KOPT-K1 (cell line): ENCODE results near the gene SKAP1.
"Not testable (repeated sequence)": the region's sequence is repeated elsewhere in the genome, so short reads cannot be mapped to it uniquely, and the experiment has no call there.

Experiments
- H3K27ac ChIP-seq: fragments of 200-600 bp; sonication (generic); 2 replicates; pipeline ENCODE4 v1.5.1; 2016; ENCODE audit warnings: antibody characterized with exemption, mild to moderate bottlenecking, low read depth, low read length; ENCODE audit not compliant: poor library complexity, severe bottlenecking
- H3K36me3 ChIP-seq: fragments of 200-600 bp; sonication (generic); 2 replicates; pipeline ENCODE4 v1.5.1; 2017; ENCODE audit warnings: antibody characterized with exemption, mild to moderate bottlenecking, low read length, moderate library complexity; ENCODE audit not compliant: insufficient read depth
- H3K9me3 ChIP-seq: fragments of 200-600 bp; sonication (generic); 2 replicates; pipeline ENCODE4 v1.5.1; 2017; ENCODE audit warnings: antibody characterized with exemption, low read length, mild to moderate bottlenecking; ENCODE audit not compliant: insufficient read depth, poor library complexity, severe bottlenecking

Gene SKAP1

GRCh38 chr17:48439110-48439850 is 9.3 kb upstream of the SKAP1 start:
- no peaks in the 10 kb centered on the region for H3K9me3 ChIP-seq
- peak overlapping the region; percentile 87 for H3K27ac ChIP-seq
- no peaks in the 10 kb centered on the region for H3K36me3 ChIP-seq

DNA sequence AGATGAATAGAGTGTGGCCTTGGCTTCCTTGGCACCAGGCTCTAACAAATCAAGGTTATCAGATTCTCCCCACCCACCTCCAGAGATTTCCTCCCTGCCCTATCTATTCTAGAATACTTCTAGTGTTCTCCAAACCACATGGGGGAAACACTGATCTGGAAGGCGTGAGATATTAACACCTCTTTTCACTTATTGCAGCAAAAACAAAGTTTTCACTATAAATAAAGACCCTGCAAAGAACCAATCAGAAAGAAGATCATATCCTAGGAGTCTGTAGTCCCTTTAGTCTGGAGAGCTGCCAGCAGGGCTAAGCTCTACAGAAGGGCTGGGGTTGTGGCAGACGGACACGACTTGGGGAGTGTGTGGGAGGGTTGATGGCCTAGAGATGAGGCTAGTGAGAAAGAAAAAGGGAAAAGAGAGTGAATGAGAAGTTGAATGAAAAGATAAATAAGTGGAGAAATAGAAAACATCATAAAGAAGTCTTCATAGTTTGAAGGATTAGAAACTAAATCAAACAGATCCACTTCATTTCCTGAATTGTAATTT is 8.6 kb upstream of the SKAP1 start:
- Histone ChIP-seq H3K27ac (peak overlapping the region; percentile 87), H3K36me3 (no peaks in the 10 kb centered on the region), H3K9me3 (no peaks in the 10 kb centered on the region)

DNA sequence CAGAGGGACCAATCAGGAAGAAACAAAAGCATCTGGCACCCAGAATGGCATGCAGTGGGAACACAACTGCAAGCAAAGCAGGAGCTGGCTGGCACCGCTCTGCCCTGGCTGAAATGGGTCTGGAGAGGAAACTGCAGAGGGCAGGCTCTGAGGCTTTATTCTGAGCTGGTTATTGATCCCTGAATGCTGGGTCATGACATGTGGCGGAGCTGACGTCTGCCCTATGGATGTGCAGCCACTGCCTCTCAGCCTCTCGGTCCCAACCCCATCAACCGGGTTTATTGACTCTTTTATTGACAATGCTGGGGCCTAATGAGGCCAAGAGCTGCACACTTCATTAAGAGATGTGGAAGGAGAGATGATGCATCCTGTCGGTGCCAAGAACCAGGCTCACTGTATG is 3.9 kb upstream of the SKAP1 start:
- no peaks in the 10 kb centered on the region for H3K9me3 ChIP-seq
- no peak overlapping the region for H3K27ac ChIP-seq
- H3K36me3 ChIP-seq = no peaks in the 10 kb centered on the region

- Histone ChIP-seq H3K27ac (peak overlapping the region; percentile 4), H3K9me3 (no peaks in the 10 kb centered on the region), H3K36me3 (no peaks in the 10 kb centered on the region)
Observed at GRCh38 chr17:48432820-48433775, 3.1 kb upstream of the SKAP1 start.

- Histone ChIP-seq H3K36me3 (no peaks in the 10 kb centered on the region), H3K27ac (peak overlapping the region; percentile 93), H3K9me3 (no peaks in the 10 kb centered on the region)
Observed at GRCh38 chr17:48429156-48429555, 858 bp downstream of the SKAP1 start.

DNA sequence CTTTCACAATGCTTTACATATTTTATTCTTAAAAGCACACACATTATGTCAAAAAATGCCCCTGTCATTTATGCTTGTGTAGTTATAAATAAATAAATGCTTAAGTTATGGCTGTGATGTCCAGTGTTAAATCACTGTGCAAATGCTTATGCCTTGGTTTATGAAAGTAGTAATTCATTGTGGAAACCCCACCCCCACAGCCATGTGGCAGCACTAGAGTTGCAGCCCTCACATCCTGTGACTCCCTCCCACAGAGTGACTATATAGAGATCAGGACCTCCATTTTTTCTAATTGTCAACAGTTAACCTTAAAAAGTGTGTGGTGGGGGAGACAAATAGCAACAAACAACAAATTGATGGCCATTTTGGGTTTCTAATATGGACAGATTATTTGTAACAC is 2.4 kb downstream of the SKAP1 start:
- H3K27ac ChIP-seq = peak overlapping the region; percentile 93

GRCh38 chr17:48426761-48427500 is 3.1 kb downstream of the SKAP1 start:
- no peaks in the 10 kb centered on the region for H3K9me3 ChIP-seq
- H3K36me3 ChIP-seq = no peaks in the 10 kb centered on the region
- H3K27ac ChIP-seq = peak overlapping the region; percentile 93

More for the DNA sequence above, 2.4 kb downstream of the SKAP1 start:
- Histone ChIP-seq H3K36me3 (no peaks in the 10 kb centered on the region), H3K9me3 (no peaks in the 10 kb centered on the region)

- Histone ChIP-seq H3K36me3 (peaks cover 5% of the 10 kb centered on the region; the same call in 1 of the 2 replicates), H3K9me3 (no peaks in the 10 kb centered on the region), H3K27ac (peak overlapping the region; percentile 93)
Observed at GRCh38 chr17:48426019-48426665, 3.9 kb downstream of the SKAP1 start.

DNA sequence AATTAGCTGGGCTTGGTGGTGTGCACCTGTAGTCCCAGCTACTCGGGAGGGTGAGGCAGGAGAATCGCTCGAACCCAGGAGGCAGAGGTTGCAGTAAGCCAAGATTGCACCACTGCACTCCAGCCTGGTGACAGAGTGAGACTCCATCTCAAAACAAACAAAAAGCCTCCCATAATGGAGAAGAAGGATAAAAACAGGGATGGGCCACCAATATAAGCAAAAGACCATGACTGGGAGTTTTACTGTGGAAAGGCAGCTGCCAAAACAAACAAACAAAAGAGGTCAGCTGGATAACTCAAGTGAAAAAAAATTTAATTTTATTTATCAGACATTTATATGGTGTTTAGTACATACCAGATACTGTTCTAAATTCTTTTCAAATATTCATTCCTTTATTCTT is 8.0 kb downstream of the SKAP1 start:
- not testable (repeated sequence) for H3K27ac ChIP-seq, H3K9me3 ChIP-seq, H3K36me3 ChIP-seq

GRCh38 chr17:48420823-48421222 is 9.2 kb downstream of the SKAP1 start:
- no peaks in the 10 kb centered on the region for H3K9me3 ChIP-seq
- peaks cover 10% of the 10 kb centered on the region for H3K36me3 ChIP-seq
- H3K27ac ChIP-seq = no peak overlapping the region

DNA sequence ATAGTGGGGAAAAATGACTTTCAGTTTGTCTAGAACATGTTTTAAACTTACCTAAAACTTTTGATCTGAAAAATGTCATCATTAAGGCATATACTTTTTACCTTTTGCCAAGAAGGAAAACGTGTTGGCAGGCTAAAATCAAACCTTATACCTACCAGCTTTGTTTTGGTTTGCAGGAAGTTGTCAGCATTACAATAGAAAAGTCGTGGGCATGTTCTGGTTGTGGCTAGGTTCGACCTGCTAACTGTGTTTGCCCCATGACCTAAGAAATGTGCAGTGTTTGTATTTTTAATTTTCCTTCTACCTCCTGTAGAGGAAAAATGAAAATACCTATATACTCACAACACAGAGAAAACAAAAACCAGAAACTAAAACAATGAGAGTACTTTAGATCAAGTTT is 13.0 kb downstream of the SKAP1 start:
- Histone ChIP-seq H3K27ac (no peak overlapping the region), H3K36me3 (peaks cover 11% of the 10 kb centered on the region), H3K9me3 (no peaks in the 10 kb centered on the region)

DNA sequence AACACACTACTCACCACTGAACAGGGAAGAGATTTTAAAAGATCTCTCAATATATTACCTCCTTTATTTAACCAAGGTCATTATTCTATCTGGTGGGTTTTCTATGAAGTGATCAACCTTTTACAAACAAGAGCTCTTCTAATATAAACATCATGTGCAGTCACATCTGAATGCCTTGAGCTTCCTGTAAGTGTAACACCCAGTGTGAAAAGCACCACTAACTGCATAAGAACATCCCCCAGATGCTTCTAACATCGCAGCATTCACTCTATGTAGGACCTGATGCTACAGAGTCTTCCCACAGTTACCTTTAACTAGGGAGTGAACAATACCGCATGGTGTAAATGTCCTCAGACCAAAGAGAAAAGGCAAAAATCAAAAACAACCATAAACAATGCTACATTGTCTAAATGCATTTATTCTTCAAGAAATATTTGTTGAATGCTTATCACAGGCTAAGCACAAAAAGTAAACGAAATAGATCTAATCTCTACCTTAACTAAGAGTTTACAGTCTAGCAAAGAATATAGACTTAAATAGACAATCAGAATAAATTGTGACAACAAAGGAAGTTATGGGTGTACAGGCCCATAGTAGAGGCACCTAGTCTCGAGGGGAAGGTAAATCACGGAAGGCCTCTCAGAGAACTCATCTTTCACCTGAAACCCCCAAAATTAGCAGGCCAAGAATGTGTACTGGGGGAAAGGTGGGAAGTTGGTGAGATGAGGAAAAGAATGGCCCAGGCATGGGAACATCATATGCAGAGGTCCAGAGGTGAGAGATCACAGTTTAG is 16.2 kb downstream of the SKAP1 start:
- no peak overlapping the region for H3K27ac ChIP-seq
- peaks cover 26% of the 10 kb centered on the region for H3K36me3 ChIP-seq
- no peaks in the 10 kb centered on the region for H3K9me3 ChIP-seq

DNA sequence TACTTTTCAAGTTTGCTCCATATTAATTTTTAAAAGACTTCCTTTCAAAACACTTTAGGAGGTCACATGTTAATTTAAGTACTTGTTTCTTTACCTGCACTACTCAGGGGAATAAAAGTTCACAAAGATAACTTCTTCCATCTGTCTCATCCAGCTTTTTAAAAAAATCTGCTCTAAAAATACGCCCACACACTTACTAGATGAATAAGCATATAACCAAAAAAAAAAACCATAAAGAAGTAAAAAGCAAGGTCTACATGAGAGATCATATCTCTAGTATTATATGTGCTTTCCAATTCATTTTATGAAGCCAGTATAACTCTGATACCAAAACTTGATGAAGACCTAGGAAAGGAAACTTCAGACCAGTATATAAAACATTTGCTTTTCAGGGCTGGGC is 17.2 kb downstream of the SKAP1 start:
- Histone ChIP-seq H3K9me3 (no peaks in the 10 kb centered on the region), H3K27ac (no peak overlapping the region), H3K36me3 (peaks cover 29% of the 10 kb centered on the region)

DNA sequence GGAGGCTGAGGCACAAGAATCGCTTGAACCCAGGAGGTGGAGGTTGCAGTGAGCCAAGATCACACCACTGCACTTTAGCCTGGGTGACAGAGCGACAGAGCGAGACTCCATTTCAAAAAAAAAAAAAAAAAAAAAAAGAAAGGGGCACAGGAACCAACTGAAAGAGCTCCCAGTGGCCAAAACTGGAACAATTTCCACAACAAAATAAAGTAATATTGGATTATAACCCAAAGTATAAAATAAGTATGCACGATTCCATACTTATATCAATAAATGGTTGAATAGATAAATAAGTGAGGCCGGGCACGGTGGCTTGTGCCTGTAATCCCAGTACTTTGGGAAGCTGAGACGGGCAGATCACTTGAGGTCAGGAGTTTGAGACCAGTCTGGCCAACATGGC is 19.2 kb downstream of the SKAP1 start:
- peaks cover 34% of the 10 kb centered on the region for H3K36me3 ChIP-seq
- not testable (repeated sequence) for H3K9me3 ChIP-seq, H3K27ac ChIP-seq
